ENCODE measurements around the gene SRD5A1.

SRD5A1 gene

GRCh38 chr5:6632888-6633468 lies at the start of gene SRD5A1, which contains the start of gene NSUN2:
Gene SRD5A1 (plus strand): TSS chr5:6633440. CDS start chr5:6633577, 137 bp downstream.
Gene NSUN2 (minus strand): TSS chr5:6633044. CDS start chr5:6632979, 65 bp downstream.
- peak; percentile 94 for DNase-seq

GRCh38 chr5:6584101-6584645 lies 49.1 kb upstream of the SRD5A1 start:
- no peak for DNase-seq

- peak; percentile 44 for DNase-seq
These were observed 48.5 kb upstream of the SRD5A1 start for GRCh38 chr5:6584727-6585126.

- DNase-seq = peak; percentile 53
These were observed 48.1 kb upstream of the SRD5A1 start for GRCh38 chr5:6585168-6585567.

GRCh38 chr5:6585939-6586646 lies 47.1 kb upstream of the SRD5A1 start:
- peak; percentile 49 for DNase-seq

GRCh38 chr5:6586647-6587042 lies 46.6 kb upstream of the SRD5A1 start:
- peak; percentile 38 for DNase-seq

- DNase-seq = peak; percentile 40
These were observed 46.1 kb upstream of the SRD5A1 start for GRCh38 chr5:6587171-6587570.

- no peak for DNase-seq
These were observed 42.7 kb upstream of the SRD5A1 start for GRCh38 chr5:6590581-6590980.

- no peak for DNase-seq
These were observed 41.5 kb upstream of the SRD5A1 start for GRCh38 chr5:6591671-6592288.

- DNase-seq = no peak
These were observed 40.6 kb upstream of the SRD5A1 start for GRCh38 chr5:6592601-6593000.

GRCh38 chr5:6593148-6594016 lies 39.9 kb upstream of the SRD5A1 start:
- DNase-seq = no peak

GRCh38 chr5:6594066-6594465 lies 39.2 kb upstream of the SRD5A1 start:
- no peak for DNase-seq

- DNase-seq = no peak
These were observed 37.8 kb upstream of the SRD5A1 start for GRCh38 chr5:6595405-6595804.

- DNase-seq = peak; percentile 33
These were observed 36.9 kb upstream of the SRD5A1 start for GRCh38 chr5:6596388-6596787.

GRCh38 chr5:6597557-6597956 lies 35.7 kb upstream of the SRD5A1 start:
- peak; percentile 15 for DNase-seq

- DNase-seq = peak; percentile 32
These were observed 34.8 kb upstream of the SRD5A1 start for GRCh38 chr5:6598351-6598900.

- peak; percentile 38 for DNase-seq
These were observed 33.5 kb upstream of the SRD5A1 start for GRCh38 chr5:6599739-6600138.

- DNase-seq = peak; percentile 32
These were observed 32.0 kb upstream of the SRD5A1 start for GRCh38 chr5:6601271-6601670.

GRCh38 chr5:6601816-6602215 lies 31.4 kb upstream of the SRD5A1 start:
- DNase-seq = peak; percentile 29

- no peak for DNase-seq
These were observed 30.8 kb upstream of the SRD5A1 start for GRCh38 chr5:6602441-6602840.

GRCh38 chr5:6603643-6604042 lies 29.6 kb upstream of the SRD5A1 start:
- DNase-seq = peak; percentile 29

GRCh38 chr5:6604341-6604740 lies 28.9 kb upstream of the SRD5A1 start:
- DNase-seq = no peak

GRCh38 chr5:6604946-6605345 lies 28.3 kb upstream of the SRD5A1 start:
- DNase-seq = peak; percentile 34
